Liver (tissue), 9 donors: ENCODE measurements around the gene CFAP251. TPM values are rescaled to one million over a fixed set of nuclear protein-coding genes. Genes with fewer than 3 reads are reported as not detected.
"Not testable (repeated sequence)": the region's sequence is repeated elsewhere in the genome, so short reads cannot be mapped to it uniquely, and the experiment has no call there.

ENCODE experiments used
- DNase-seq: peaks from one replicate; pipeline ENCODE4 v3.0.0-alpha.2; 2017; ENCODE audit warnings: low spot score
- H3K27ac ChIP-seq, 2 donors: one replicate each; pipeline ENCODE4 v1.7.0; 2013; ENCODE audit warnings: inconsistent platforms in 2 of 2, low read length in 2 of 2, control low read depth in 1 of 2, low read depth in 1 of 2, mild to moderate bottlenecking in 1 of 2
- H3K27me3 ChIP-seq, 4 donors: one replicate each; pipeline versions ENCODE4 v1.6.1 to v1.7.0; 2013; ENCODE audit warnings: low read length in 3 of 4, inconsistent platforms in 1 of 4, mild to moderate bottlenecking in 1 of 4, moderate library complexity in 1 of 4; ENCODE audit not compliant: control insufficient read depth in 4 of 4, insufficient read depth in 4 of 4
- H3K36me3 ChIP-seq, 4 donors: one replicate each; pipeline versions ENCODE4 v1.6.1 to v1.7.0; 2013; ENCODE audit warnings: low read length in 3 of 4, mild to moderate bottlenecking in 3 of 4, low read depth in 1 of 4, moderate library complexity in 1 of 4; ENCODE audit not compliant: control insufficient read depth in 4 of 4, insufficient read depth in 3 of 4
- H3K4me1 ChIP-seq, 4 donors: one replicate each; pipeline versions ENCODE4 v1.6.1 to v1.7.0; 2013; ENCODE audit warnings: low read length in 3 of 4, mild to moderate bottlenecking in 3 of 4, moderate library complexity in 1 of 4; ENCODE audit not compliant: control insufficient read depth in 4 of 4, insufficient read depth in 4 of 4
- H3K4me3 ChIP-seq, 3 donors: one replicate each; pipeline versions ENCODE4 v1.6.1 to v1.7.0; 2013; ENCODE audit warnings: low read length in 3 of 3, control low read depth in 1 of 3, low read depth in 1 of 3, mild to moderate bottlenecking in 1 of 3
- H3K9ac ChIP-seq, 2 donors: one replicate each; pipeline ENCODE4 v1.7.0; 2013; ENCODE audit warnings: low read length in 2 of 2, mild to moderate bottlenecking in 2 of 2, moderate library complexity in 2 of 2, control low read depth in 1 of 2, low read depth in 1 of 2
- H3K9me3 ChIP-seq, 4 donors: one replicate each; pipeline versions ENCODE4 v1.6.1 to v1.7.0; 2013; ENCODE audit warnings: low read length in 3 of 4; ENCODE audit not compliant: control insufficient read depth in 4 of 4
- ATF3 ChIP-seq: IDR thresholded peaks from 2 replicates; pipeline ENCODE4 v1.6.1; 2016; ENCODE audit warnings: antibody characterized with exemption
- CTCF ChIP-seq: fragments of 150-350 bp; IDR thresholded peaks from 2 replicates; pipeline ENCODE4 v1.5.1; 2017; ENCODE audit warnings: improper control_type of control experiment, low read depth, low read length; ENCODE audit not compliant: missing input control
- EGR1 ChIP-seq, 2 donors: IDR thresholded peaks; 2 replicates each; pipeline ENCODE4 v1.6.1; 2016 to 2018; ENCODE audit warnings: antibody characterized with exemption in 2 of 2, low read depth in 2 of 2
- FOXA2 ChIP-seq: IDR thresholded peaks from 2 replicates; pipeline ENCODE4 v1.6.1; 2016; ENCODE audit warnings: antibody characterized with exemption
- GABPA ChIP-seq, 2 donors: IDR thresholded peaks in 1 of 2; conservative IDR thresholded peaks in 1 of 2; 2 replicates each; pipeline ENCODE4 v1.6.1; 2016; ENCODE audit warnings: antibody characterized with exemption in 2 of 2, mild to moderate bottlenecking in 1 of 2, moderate library complexity in 1 of 2
- HNF4A ChIP-seq, 2 donors: conservative IDR thresholded peaks; 2 replicates each; pipeline ENCODE4 v1.6.1; 2016; ENCODE audit warnings: antibody characterized with exemption in 2 of 2, mild to moderate bottlenecking in 2 of 2
- HNF4G ChIP-seq: IDR thresholded peaks from 2 replicates; pipeline ENCODE4 v1.6.1; 2016; ENCODE audit warnings: antibody characterized with exemption
- JUND ChIP-seq, 2 donors: IDR thresholded peaks; 2 replicates each; pipeline ENCODE4 v1.6.1; 2016; ENCODE audit warnings: antibody characterized with exemption in 2 of 2
- MAX ChIP-seq: IDR thresholded peaks from 2 replicates; pipeline ENCODE4 v1.6.1; 2016; ENCODE audit warnings: antibody characterized with exemption
- RAD21 ChIP-seq, 2 donors: IDR thresholded peaks; 2 replicates each; pipeline ENCODE4 v1.6.1; 2016; ENCODE audit warnings: antibody characterized with exemption in 2 of 2, mild to moderate bottlenecking in 2 of 2
- RXRA ChIP-seq, 2 donors: IDR thresholded peaks; 2 replicates each; pipeline ENCODE4 v1.6.1; 2017 to 2018; ENCODE audit warnings: antibody characterized with exemption in 2 of 2, mild to moderate bottlenecking in 1 of 2
- SP1 ChIP-seq: IDR thresholded peaks from 2 replicates; pipeline ENCODE4 v1.6.1; 2018; ENCODE audit warnings: antibody characterized with exemption, mild to moderate bottlenecking
- TAF1 ChIP-seq: conservative IDR thresholded peaks from 2 replicates; pipeline ENCODE4 v1.6.1; 2016; ENCODE audit warnings: antibody characterized with exemption, mild to moderate bottlenecking
- YY1 ChIP-seq: IDR thresholded peaks from 2 replicates; pipeline ENCODE4 v1.6.1; 2016; ENCODE audit warnings: antibody characterized with exemption, mild to moderate bottlenecking
- ZBTB33 ChIP-seq: IDR thresholded peaks from 2 replicates; pipeline ENCODE4 v1.6.1; 2016; ENCODE audit warnings: antibody characterized with exemption
- WGBS: extraction: QIAGEN DNeasy Blood & Tissue Kit; methylation state at CpG from one replicate; pipeline ENCODE4 v1.1.7; 2013; 5-methylcytosine and 5-hydroxymethylcytosine counted together
- polyA plus RNA-seq, 2 donors: library from polyadenylated mRNA; stranded (reverse) in 1 of 2; unstranded in 1 of 2; fragments of 200-250 nt in 1 of 2; fragments of >200 nt in 1 of 2; fragmentation: Nextera tagmentation in 1 of 2; extraction: Ambion mirVana in 1 of 2; gene quantifications; one replicate each; pipeline versions ENCODE4 v1.2.1 to v1.2.3, GENCODE V29; 2013 to 2015
- total RNA-seq, 2 donors: library from RNA; depleted of rRNA; stranded (reverse); fragments of >200 nt; gene quantifications; one replicate each; pipeline ENCODE4 v1.2.3, GENCODE V29; 2014
- donor health status: healthy.
- donor health status: healthy.
- donor health status: healthy.
- donor health status: healthy.
- donor health status: healthy.

Gene CFAP251
- total and polyA plus RNA-seq, 4 donors = 1.6 to 4.0 (median 2.0) TPM

- Histone ChIP-seq H3K27me3 (no peaks in the 10 kb centered on the region), H3K9ac (no peak overlapping the region), H3K4me3 (no peak overlapping the region), H3K36me3 (no peaks in the 10 kb centered on the region), H3K9me3 (no peaks in the 10 kb centered on the region), H3K27ac (no peak overlapping the region), H3K4me1 (peaks cover 0 to 2% (median 0%) of the 10 kb centered on the region in 4 donors)
- DNase-seq = no peak
- TF ChIP-seq HNF4A (conservative IDR thresholded peaks at IDR 0.05) = no peak
- no peak for TF ChIP-seq ATF3
- TF ChIP-seq JUND (IDR thresholded peaks at IDR 0.05) = no peak
- no peak for TF ChIP-seq ZBTB33
- no peak for TF ChIP-seq FOXA2
- no peak for TF ChIP-seq RAD21 (IDR thresholded peaks at IDR 0.05)
- no peak for TF ChIP-seq EGR1 (IDR thresholded peaks at IDR 0.05; ENCODE audit: low read depth in 2 of 2)
- TF ChIP-seq RXRA (IDR thresholded peaks at IDR 0.05) = no peak
- TF ChIP-seq MAX = no peak
- no peak for TF ChIP-seq GABPA (IDR thresholded peaks at IDR 0.05 in 1 of 2, conservative IDR thresholded peaks at IDR 0.05 in 1 of 2)
- TF ChIP-seq TAF1 = no peak
- TF ChIP-seq YY1 = no peak
- no peak for TF ChIP-seq SP1
- no peak for TF ChIP-seq HNF4G
- WGBS = 82% methylated on average over 7 of the region's 7 CpGs
These were observed 8.7 kb downstream of the CFAP251 start for GRCh38 chr12:121926874-121927706.

- 77% methylated on average over 5 of the region's 5 CpGs for WGBS
- no peaks in the 10 kb centered on the region for H3K36me3 ChIP-seq
- DNase-seq = no peak
- no peaks in the 10 kb centered on the region for H3K27me3 ChIP-seq
- no peak overlapping the region for H3K9ac ChIP-seq
- H3K4me3 ChIP-seq = no peak overlapping the region
- H3K27ac ChIP-seq = no peak overlapping the region
- TF ChIP-seq TAF1 (no peak), CTCF (no peak)
- peaks cover 0 to 2% (median 0%) of the 10 kb centered on the region in 4 donors for H3K4me1 ChIP-seq
- no peaks in the 10 kb centered on the region for H3K9me3 ChIP-seq
These were observed 9.4 kb downstream of the CFAP251 start for GRCh38 chr12:121927813-121928212.

GRCh38 chr12:121929545-121929944 is 11.2 kb downstream of the CFAP251 start:
- H3K36me3 ChIP-seq, H3K4me1 ChIP-seq, DNase-seq, H3K4me3 ChIP-seq, H3K27me3 ChIP-seq, H3K27ac ChIP-seq, H3K9ac ChIP-seq, H3K9me3 ChIP-seq: not testable (repeated sequence)
- 97% methylated on average over 7 of the region's 7 CpGs for WGBS
